ENCODE data around the gene NAALADL2.
"Not testable (repeated sequence)": the region's sequence is repeated elsewhere in the genome, so short reads cannot be mapped to it uniquely, and the experiment has no call there.

The NAALADL2 gene

DNA sequence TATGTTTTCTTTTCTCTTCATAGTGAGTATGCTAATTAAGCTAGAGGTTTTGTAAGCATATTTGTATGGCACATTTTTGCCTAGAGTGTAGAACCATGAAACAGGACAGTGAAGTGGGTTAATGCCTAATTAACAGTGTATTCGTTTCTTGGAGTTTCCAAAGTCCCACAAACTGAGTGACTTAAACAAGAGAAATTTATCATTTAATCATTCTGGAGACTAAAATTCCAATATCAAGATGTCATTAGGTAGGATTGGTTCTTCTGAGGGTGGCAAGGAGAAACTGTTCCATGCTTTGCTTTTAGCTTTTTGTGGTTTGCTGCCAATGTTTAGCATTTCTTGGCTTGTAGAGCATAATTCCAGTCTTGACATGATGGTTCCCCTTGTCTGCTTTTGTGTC, 734.2 kb downstream of the NAALADL2 start:
- no peak for DNase-seq (ENCODE audit: low spot score)

DNA sequence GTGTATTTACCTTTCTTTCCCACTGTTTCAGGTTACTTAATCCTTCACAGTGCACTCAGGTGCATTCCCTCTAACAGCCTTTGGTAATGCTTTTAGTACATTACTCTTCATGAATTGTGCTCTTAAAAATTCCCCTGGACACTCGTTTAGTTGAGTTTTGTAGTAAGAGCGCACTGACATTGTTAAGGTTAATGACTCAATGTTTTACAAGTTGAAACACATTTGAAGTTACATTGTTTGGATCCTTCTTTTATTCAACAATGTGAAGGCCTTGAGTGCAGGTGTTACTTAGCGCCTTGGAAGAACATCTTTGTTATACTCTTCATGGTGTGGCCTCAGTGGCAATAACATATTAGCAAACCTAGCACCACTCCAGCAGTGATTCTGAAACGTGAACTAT, 739.6 kb downstream of the NAALADL2 start:
- DNase-seq (ENCODE audit: low spot score), result no peak

DNA sequence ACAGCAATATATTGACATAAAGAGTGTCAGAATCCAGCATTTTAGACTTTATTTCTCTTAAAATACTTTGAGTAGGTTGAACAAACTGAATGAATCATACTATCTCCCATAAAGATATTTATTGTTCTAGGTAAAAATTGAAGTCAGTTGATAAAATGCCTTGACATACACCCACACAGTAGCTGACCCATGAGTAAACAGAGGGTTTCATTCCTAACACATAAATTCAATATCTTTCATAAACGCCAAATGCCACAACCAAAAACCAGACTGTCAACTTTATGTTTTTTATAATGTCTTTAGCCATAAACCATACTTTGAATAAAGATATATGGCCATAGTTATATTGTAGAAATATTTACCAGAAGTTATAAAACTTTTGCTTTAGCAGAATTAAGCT, 742.4 kb downstream of the NAALADL2 start:
- no peak for DNase-seq (ENCODE audit: low spot score)

DNA sequence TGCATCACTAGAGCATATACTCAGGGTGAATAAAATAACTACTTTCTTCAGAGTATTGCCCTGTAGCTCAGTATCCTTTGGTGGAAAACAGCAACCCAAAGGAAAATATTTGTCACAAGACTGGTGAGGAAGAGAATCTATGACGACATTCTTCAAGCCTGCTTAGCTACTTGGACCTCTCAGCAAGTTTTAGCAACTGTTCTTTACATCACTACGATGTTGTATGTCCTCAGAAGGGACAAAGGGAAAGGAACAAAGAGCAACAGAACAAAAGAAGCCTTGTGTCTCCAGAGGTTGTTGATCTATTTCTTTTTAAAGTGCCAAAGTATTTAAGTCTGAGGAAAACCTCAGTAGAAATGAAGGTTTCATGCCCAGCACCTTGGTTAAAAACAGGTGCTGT, 746.7 kb downstream of the NAALADL2 start:
- no peak for DNase-seq (ENCODE audit: low spot score)

DNA sequence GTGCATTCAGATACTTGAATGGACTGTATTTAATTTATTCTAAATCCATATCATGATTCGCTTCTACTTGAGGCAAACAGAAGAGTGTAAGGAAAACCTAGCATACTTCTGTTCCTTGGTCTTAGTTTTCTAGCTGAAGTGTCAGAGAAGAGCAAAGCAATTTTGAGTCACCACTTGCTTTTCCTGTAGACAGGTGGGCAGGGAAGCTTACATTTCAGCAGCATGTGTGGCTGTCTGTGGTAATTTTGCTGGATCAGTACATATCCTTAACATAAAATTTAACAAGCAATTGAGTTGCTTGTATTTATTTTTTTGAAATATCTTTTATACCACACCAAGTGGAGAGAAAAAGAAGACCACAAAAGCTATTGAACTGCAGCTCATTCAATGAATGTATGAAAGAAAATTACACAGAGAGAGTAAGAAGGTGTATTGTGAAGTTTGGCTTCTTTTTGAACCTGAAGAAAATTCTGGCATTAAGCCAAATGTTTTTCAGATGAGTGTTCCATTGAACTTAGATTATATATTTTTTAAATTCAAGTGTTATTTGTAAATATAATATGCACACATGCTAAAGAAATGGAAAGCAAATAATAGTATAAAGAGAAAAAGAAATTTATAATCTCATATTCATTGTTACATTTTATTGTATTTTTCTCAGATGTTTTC, 747.6 kb downstream of the NAALADL2 start:
- no peak for DNase-seq (ENCODE audit: low spot score)

DNA sequence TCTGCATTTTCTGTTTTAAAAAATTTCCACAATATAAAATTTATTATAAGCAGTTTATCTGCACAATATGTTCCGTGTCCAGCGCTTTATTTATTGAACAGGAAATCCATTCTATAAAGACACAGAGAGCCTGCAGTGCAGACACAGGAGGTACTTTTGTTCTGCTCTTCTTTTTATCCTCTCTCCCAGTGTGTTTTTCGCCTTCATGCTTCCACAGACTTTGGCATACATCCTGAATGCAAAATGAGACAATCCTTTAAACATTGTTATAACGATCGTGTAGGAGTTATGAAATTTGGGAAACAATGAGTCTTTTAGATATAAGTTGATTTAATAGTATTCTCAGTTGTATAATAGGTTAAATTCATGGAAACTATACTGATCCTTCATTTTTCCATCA, 749.2 kb downstream of the NAALADL2 start:
- no peak for DNase-seq (ENCODE audit: low spot score)

DNA sequence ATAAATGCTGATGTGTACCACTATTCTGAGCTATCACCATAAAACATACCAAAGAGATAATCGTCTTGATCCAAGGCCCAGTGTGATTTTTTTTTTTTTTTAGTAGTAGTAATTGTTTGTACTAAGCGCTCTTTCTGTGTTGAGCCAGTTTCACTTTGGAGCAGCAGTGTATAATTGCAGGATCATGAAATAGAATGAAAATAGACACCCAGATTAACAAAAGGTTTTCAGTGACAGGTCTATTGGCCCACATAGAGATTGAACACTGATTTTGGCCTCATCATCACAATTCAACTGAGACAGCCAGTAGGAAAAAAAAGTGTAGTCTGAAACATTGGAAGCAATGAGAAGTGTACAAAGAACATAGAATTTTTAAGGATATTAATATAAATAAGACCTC, 749.8 kb downstream of the NAALADL2 start:
- no peak for DNase-seq (ENCODE audit: low spot score)

DNA sequence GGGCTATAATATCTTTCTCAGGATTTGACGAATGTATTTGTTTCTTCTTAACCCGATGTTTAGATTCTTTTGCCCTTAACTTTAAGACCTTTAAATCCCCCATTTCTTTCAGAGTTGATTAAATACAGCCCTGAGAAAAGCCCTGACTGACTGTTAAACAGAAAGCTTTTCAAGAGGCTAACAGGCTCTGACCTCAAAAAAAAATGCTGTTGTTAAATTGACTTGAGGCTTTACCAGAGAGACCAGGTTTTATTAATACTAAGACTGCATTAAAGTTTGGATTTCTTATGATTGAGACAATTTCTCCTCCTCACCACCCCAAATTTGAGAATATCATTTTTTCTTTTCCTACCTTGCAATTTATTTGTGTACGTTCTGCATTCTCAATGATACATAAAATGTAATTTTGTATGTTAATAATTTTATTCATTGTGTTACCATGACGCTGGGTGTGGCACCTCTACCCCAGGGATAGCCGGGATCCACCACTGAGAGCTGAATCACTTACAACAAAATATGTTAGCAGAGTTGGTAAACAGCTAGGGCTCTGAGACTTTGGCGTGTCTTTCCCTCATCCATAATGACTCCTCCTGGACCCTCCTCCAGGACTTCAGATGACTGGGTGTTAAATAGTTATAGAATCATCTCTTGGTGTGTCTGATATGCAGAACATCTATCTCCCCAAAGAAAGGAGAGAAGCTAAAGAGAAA, 753.5 kb downstream of the NAALADL2 start:
- DNase-seq (ENCODE audit: low spot score), result no peak

DNA sequence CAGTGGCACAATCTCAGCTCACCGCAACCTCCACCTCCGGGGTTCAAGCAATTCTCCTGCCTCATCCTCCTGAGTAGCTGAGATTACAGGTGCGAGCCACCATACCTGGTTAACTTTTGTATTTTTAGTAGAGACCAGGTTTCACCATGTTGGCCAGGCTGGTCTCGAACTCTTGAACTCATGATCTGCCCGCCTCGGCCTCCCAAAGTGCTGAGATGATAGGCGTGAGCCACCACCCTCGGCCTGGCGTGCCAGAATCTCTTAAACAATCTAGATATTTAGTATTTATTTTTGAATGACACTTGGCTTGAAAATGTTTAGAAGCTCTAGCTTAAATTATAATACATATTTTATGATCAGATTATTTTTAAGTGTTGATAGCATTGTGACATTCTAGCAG, 755.0 kb downstream of the NAALADL2 start:
- DNase-seq (ENCODE audit: low spot score), result not testable (repeated sequence)

DNA sequence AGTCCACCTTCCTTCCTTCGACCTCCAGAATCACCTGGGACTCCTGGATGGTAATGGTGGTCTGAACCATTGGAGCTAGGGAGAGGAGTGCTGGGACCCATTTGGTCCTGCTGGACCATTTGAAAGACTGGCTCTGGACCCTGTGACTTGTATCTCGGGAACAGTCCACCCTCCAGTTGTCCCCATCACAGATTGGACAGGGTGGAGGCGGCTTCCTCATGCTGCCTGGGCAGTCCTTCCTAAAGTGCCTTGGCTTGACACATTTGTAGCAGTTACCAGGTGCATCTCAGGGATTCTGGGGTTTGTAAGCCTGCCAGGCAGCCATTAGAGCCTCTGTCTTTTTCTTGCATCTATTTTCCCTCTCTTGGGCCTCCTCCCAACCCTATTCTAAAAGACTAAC, 758.1 kb downstream of the NAALADL2 start:
- DNase-seq (ENCODE audit: low spot score), result no peak

DNA sequence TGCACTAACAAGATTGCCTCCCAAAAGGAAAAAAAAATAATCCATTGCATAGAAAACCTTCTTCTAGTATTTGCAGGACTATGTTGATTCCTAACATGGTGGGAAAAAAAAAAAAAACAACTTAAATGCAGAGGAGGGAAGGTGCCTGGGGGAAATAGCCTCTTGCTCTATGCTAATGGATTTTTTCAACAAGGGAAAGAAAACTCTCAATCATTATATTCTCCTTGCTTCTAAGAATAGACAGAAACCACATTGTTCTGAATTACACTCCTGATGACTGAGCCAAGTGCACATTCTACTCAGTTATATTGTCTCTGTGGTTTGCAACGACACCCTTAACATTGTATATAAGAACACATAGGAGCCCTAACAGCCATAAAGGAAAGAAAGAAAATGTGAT, 760.2 kb downstream of the NAALADL2 start:
- DNase-seq (ENCODE audit: low spot score), result no peak

DNA sequence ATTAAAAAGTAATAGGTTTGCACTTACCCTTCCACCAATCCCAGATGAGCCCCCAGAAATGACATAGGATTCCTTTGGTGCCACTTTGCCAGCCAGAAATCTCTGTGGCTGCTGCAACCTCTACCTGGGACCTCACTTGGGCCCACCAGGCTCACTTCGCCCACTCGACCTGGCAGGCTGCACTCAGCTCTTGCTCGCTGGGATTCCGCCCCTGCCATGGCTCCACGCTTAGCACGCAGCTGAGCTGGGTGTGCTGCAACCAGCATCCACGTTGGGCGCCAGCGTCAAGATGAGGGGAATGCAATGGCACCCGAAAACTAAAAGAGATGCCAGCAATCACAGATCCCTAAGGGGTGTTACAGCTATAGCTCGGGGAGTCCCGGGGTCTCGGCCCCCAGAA, 761.0 kb downstream of the NAALADL2 start:
- no peak for DNase-seq (ENCODE audit: low spot score)

DNA sequence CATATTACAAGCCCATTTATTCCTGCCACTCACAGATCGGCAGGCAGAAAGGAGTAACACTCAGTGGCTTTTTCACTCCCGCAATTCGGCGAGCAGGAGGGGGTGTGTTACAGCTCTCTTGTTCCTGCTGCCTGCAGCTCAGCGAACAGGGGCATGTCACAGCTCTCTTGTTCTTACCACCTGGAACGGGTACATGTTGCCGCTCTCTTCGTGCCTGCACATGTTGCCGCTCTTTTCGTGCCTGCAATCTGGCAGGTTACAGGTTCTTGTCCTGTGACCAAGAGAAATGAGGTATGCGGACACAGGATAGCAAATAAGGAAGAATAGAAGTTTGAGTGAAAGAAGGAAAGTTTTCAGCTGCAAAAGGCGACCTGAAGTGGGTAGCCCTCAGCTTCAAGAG, 761.4 kb downstream of the NAALADL2 start:
- no peak for DNase-seq (ENCODE audit: low spot score)

DNA sequence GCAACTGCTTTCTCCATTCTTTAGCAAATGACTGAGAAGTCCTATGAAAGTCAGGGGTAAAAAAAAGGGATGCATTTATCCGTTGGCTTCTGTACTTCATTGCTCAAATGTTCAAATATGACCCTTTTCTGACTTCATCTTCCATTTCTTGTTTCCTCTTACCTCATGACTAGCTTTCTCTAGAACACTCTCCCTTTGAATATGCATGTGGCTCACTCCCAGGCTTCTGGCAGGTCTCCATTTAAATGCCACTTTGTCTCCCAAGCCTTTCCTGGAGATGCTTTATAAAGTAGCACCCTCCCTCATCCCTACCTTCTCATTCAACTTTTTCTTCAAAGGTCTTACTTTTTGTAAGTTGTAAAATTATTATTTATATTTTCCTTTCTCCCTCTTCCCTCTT, 781.8 kb downstream of the NAALADL2 start:
- no peak for DNase-seq (ENCODE audit: low spot score)

DNA sequence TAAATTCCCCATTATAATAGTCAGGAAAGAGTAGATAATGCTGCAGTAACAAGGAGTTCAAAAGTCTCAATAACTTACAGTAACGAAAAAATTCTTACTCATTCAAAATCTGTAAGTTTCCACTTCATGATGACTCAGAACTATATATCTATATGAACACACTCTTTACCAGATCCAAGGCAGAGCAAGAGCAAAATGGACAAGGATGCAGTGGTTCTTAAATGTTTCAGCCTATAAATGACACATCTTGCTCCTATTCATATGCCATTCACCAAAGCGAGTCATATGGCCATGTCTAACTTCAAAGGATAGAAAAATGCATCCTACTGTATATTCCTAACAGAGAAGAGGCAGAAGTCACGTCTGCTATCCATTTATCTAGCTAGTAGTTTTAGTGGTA, 787.7 kb downstream of the NAALADL2 start:
- no peak for DNase-seq (ENCODE audit: low spot score)

DNA sequence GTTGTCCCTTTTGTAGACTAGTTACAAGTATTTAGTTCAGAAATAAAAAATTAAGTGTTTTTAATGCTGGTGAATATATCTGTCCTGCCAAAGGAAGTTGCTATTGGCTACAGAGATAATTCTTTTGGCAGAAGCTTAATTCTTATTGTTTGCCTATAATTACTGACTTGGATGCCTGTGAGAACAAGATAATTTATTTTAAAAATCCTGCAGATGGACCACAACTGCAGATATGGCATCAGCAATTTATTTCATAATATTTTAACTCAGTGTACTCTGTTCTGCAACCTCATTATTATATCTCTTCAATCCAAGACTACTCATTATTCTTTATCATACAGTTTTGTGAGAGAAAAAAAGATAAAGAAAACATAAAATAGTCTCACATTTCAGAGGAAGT, 789.8 kb downstream of the NAALADL2 start:
- no peak for DNase-seq (ENCODE audit: low spot score)

DNA sequence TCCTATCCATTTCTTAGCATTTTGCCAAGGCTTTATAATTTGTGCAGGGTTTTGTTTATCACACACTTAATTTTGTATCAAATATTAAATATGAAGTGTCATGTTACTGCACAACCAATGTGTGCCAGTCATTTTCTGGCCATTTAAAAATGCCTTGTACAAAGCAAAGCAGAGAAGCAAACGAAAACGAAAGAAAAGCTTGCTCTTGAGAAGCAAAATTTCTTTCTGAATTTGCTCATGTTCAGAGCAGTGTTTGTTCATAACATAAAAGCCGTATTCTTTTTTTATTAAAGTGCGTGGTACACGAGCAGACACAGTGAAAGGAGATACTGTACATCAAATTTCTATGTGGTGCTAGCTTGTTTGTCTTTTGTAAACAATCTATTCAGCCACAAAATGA, 792.6 kb downstream of the NAALADL2 start:
- no peak for DNase-seq (ENCODE audit: low spot score)

DNA sequence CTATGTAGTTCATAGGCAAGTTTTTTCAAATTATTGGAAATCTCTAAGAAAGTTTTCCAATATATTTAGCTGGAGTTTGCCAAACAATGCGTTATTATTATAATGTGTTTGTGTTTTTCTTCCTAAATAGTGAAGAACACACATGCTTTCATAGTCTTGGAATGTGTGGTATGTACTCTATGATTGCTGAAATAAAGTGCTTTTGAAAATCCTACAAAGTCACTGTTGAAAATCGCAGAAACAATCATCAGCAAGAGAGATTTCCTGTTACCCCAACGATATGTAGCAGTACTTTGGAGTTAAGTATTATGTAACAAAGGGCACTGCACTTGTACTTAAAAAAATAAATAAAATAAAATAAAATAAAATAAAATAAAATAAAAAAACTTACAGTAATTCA, 796.2 kb downstream of the NAALADL2 start:
- no peak for DNase-seq (ENCODE audit: low spot score)

DNA sequence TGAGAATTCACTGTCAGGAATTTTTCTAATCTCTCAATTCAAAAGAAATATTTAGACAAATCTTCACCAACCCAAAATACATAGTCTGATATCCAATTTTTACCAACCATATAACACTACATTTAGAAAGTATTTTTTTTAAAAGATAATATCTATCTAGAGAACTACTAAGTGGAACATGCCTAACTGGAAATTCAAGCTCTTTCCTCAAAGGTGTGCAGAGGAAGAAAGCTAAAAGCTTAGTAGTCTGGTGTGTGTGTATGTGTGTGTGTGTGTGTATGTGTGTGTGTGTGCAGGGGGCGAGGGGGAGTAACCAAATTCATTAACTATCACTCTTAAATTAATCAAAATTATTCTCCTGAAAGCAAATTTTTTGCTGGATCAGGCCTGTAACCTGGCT, 797.3 kb downstream of the NAALADL2 start:
- DNase-seq (ENCODE audit: low spot score), result no peak

DNA sequence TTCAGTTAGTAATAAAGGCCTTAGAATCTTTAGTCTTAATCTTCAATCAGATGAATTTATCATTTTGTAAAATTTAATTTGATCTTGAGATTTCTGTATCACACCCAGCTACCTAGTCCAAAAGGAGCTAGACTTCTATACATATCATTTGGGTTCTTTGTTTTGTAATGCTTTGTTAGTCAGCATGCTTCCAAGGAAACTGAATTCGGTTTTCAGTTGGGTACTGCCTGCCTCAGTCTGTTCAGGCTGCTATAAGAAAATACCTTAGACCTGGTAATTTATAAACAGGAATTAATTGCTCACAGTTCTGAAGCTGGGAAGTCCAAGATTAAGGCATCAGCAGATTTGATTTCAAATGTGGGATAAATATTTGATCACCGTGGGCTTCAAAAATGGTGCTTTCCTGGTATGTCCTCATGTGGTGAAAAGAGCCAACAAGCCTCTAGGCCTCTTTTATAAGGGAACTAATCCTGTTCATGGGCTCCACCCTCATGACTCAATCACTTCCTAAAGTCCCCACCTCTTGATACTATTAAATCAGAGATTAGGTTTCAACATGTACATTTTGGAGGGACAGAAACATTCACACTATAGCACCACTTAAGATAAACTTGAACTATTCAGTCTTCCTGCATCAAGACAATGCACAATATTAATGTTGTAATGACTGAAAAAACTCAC, 800.7 kb downstream of the NAALADL2 start:
- DNase-seq (ENCODE audit: low spot score), result no peak

DNA sequence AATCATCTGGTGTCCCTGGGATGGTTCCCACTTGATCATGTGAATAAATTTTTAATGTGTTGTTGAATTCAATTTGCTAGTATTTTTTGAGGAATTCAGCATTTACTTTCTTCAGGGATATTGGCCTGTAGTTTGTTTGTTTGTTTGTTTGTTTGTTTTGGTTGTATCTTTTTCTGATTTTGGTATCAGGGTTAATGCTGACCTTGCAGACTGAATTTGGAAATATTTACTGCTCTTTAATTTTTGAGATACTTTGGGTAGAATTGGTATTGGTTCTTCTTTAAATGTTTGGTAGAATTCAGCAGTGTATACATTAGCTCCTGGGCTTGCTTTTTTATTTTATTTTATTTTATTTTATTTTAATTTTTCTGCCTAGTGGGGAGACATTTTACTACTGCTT, 803.7 kb downstream of the NAALADL2 start:
- DNase-seq (ENCODE audit: low spot score), result no peak

DNA sequence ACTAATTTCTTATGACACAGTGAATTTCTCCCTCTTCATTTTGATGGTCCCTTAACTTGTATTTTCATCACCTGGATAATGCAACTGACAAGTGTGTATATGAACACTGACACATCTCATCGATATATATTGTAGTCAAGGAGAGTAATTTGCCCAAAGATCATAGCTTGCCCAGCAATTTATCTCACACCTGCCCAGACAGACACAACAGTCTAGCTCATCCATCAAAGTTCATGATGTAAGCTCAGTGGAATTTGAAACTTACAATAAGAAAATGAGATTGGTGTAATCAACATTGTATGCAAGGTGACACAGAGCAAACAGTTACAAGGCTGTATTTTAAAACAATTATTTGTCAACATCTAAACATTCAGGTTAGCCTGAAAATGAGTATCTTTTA, 805.8 kb downstream of the NAALADL2 start:
- DNase-seq (ENCODE audit: low spot score), result no peak

DNA sequence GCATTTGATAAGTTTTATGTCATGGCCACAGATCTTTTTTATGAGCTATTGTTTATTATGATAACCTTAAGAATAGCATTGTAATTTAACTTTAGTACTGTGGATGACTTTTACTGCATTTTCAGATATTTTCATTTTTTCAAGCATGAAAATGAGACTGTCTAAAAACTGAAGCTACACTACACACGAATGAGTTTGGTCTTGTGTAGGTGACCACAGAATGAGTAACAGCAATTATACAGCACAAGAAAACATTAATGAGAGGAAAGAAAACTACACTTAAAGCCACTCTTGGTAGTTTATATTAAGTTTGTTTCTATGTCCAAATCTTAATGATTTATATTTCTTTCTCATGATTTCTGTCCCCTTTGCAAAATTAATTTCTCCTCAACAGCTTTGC, 809.2 kb downstream of the NAALADL2 start:
- no peak for DNase-seq (ENCODE audit: low spot score)

DNA sequence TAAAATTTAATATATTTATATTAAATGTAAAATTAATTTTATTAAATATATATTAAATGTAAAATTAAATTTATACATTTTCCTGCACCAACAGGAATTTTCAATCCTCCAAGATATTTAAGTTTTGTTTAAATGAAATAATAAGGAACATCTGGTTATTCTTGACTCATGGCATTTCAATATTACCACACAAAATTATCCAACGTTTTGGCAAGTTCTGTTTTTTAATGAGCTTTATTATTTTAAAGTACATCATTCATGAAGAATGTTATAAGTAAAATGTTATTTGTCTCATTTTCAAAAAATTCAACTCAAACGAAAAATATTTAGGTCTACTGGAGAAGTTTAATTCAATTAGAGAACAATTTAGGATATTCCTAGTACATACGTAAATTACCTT, 811.4 kb downstream of the NAALADL2 start:
- no peak for DNase-seq (ENCODE audit: low spot score)

Measured in ecto neural progenitor cell (in vitro differentiated cells).